Activated CD8-positive, alpha-beta T cell treated with anti-CD3 and anti-CD28 coated beads, Interleukin-2, amount 10 ng/mL, durations not matched to agents 7 days and 5 days (primary cell): ENCODE data around the gene KRTAP10-8. TPM values are rescaled to one million over a fixed set of nuclear protein-coding genes. Genes with fewer than 3 reads are reported as not detected.
"Not testable (repeated sequence)": the region's sequence is repeated elsewhere in the genome, so short reads cannot be mapped to it uniquely, and the experiment has no call there.

Experiments
- ATAC-seq: fragments of 150-1000 bp; cut with Tn5 transposase; one replicate; pipeline ENCODE4 v1.10.0; 2021; ENCODE audit warnings: moderate library complexity
- CTCF ChIA-PET: fragments of 350-600 bp; sonication (Branson Sonifier 250); formaldehyde crosslinking; loops from one replicate; lab custom pipeline; 2021; ENCODE audit warnings: antibody characterized with exemption; lab: Charles Lee
- POLR2A ChIA-PET: fragments of 350-600 bp; sonication (Branson Sonifier 250); formaldehyde crosslinking; loops from one replicate; lab custom pipeline; 2021; ENCODE audit warnings: antibody characterized with exemption; lab: Charles Lee
- DNase-seq: peaks from one replicate; pipeline ENCODE4 v3.0.0-alpha.2; 2020
- H3K27ac Mint-ChIP-seq: one replicate; pipeline ENCODE4 v1.8.0; 2021; ENCODE audit warnings: mild to moderate bottlenecking, mixed read lengths
- H3K27me3 Mint-ChIP-seq: one replicate; pipeline ENCODE4 v1.8.0; 2021; ENCODE audit warnings: low read depth, mixed read lengths
- H3K36me3 Mint-ChIP-seq: one replicate; pipeline ENCODE4 v1.8.0; 2021; ENCODE audit warnings: low read depth, mixed read lengths
- H3K4me1 Mint-ChIP-seq: one replicate; pipeline ENCODE4 v1.8.0; 2021; ENCODE audit warnings: low read depth, mixed read lengths
- H3K4me3 Mint-ChIP-seq: one replicate; pipeline ENCODE4 v1.8.0; 2021; ENCODE audit warnings: mild to moderate bottlenecking, mixed read lengths
- H3K9me3 Mint-ChIP-seq: one replicate; pipeline ENCODE4 v1.8.0; 2022; ENCODE audit warnings: mixed read lengths; ENCODE audit not compliant: insufficient read depth
- total RNA-seq, 2 experiments: library from RNA; stranded (reverse); gene quantifications; one replicate each; pipeline ENCODE4 v1.2.3, GENCODE V29; 2021

Gene KRTAP10-8
- total RNA-seq, 2 experiments from 2014 or later, result not detected

GRCh38 chr21:44643741-44644310, 31.9 kb downstream of the KRTAP10-8 start:
- Mint-ChIP-seq H3K27ac (no peak overlapping the region), H3K4me3 (no peak overlapping the region), H3K9me3 (peaks cover 50% of the 10 kb centered on the region), H3K4me1 (no peaks in the 10 kb centered on the region), H3K27me3 (peaks cover 5% of the 10 kb centered on the region), H3K36me3 (peaks cover 10% of the 10 kb centered on the region)
- DNase-seq (peak; percentile 13), ATAC-seq (no peak)
- ChIA-PET POLR2A (no interaction called here), CTCF (no interaction called here)

GRCh38 chr21:44644878-44645277, 33.0 kb downstream of the KRTAP10-8 start:
- Mint-ChIP-seq H3K4me1 (no peaks in the 10 kb centered on the region), H3K9me3 (peaks cover 48% of the 10 kb centered on the region), H3K4me3 (no peak overlapping the region), H3K27ac (no peak overlapping the region), H3K27me3 (peaks cover 5% of the 10 kb centered on the region), H3K36me3 (peaks cover 10% of the 10 kb centered on the region)
- POLR2A ChIA-PET, result no interaction called here
- DNase-seq (no peak), ATAC-seq (no peak)
- CTCF ChIA-PET, result interaction anchor here (1.4 kb wide), 1 partner anchor 10 kb away, joined by 4 read pairs; the partner anchor contains the start of gene KRTAP12-4

GRCh38 chr21:44646366-44647221, 34.7 kb downstream of the KRTAP10-8 start, which contains the start of gene KRTAP10-11:
KRTAP10-11 (plus strand) TSS chr21:44646414; CDS start chr21:44646459, 45 bp downstream.
- H3K4me3 Mint-ChIP-seq, result not testable (repeated sequence)

GRCh38 chr21:44647222-44647552, 35.3 kb downstream of the KRTAP10-8 start:
- Mint-ChIP-seq H3K27ac (peak overlapping the region; percentile 60), H3K9me3 (peaks cover 26% of the 10 kb centered on the region), H3K27me3 (no peaks in the 10 kb centered on the region), H3K36me3 (peaks cover 10% of the 10 kb centered on the region), H3K4me1 (peaks cover 4% of the 10 kb centered on the region), H3K4me3 (no peak overlapping the region)
- DNase-seq (peak; percentile 16), ATAC-seq (no peak)
- CTCF ChIA-PET, result interaction anchor here (1.1 kb wide), 1 partner anchor 11 kb away, joined by 3 read pairs; no protein-coding TSS in a partner anchor
- POLR2A ChIA-PET, result no interaction called here

More at GRCh38 chr21:44646366-44647221, 34.7 kb downstream of the KRTAP10-8 start, which contains the start of gene KRTAP10-11:
- H3K27me3 Mint-ChIP-seq, ATAC-seq, H3K4me1 Mint-ChIP-seq, DNase-seq: not testable (repeated sequence)
- POLR2A ChIA-PET, result interaction anchor here (1.2 kb wide), 1 partner anchor 9 kb away, joined by 3 read pairs; no protein-coding TSS in a partner anchor
- H3K36me3 Mint-ChIP-seq, result peaks cover 10% of the 10 kb centered on the region
- H3K9me3 Mint-ChIP-seq, result peaks cover 32% of the 10 kb centered on the region
- CTCF ChIA-PET, result interaction anchor here (1.1 kb wide), 1 partner anchor 12 kb away, joined by 3 read pairs; no protein-coding TSS in a partner anchor
- peak within 1 kb of the TSS; percentile 60 for H3K27ac Mint-ChIP-seq

GRCh38 chr21:44648557-44649311, 36.9 kb downstream of the KRTAP10-8 start:
- ATAC-seq, result no peak
- Mint-ChIP-seq H3K4me3 (no peak overlapping the region), H3K4me1 (peaks cover 8% of the 10 kb centered on the region), H3K9me3 (peaks cover 22% of the 10 kb centered on the region), H3K36me3 (peaks cover 16% of the 10 kb centered on the region), H3K27ac (no peak overlapping the region), H3K27me3 (no peaks in the 10 kb centered on the region)
- CTCF ChIA-PET, result no interaction called here
- peak; percentile 16 for DNase-seq
- POLR2A ChIA-PET, result no interaction called here

- peaks cover 19% of the 10 kb centered on the region for H3K9me3 Mint-ChIP-seq
- no peak overlapping the region for H3K27ac Mint-ChIP-seq
- peaks cover 19% of the 10 kb centered on the region for H3K36me3 Mint-ChIP-seq
Observed at GRCh38 chr21:44649521-44650100, 37.7 kb downstream of the KRTAP10-8 start.

GRCh38 chr21:44650265-44650972, 38.5 kb downstream of the KRTAP10-8 start:
- peak overlapping the region; percentile 40 for H3K27ac Mint-ChIP-seq
- ATAC-seq, result no peak
- H3K4me3 Mint-ChIP-seq, result no peak overlapping the region
- H3K27me3 Mint-ChIP-seq, result no peaks in the 10 kb centered on the region
- H3K4me1 Mint-ChIP-seq, result peaks cover 24% of the 10 kb centered on the region
- POLR2A ChIA-PET, result no interaction called here
- peak; percentile 3 for DNase-seq
- H3K36me3 Mint-ChIP-seq, result peaks cover 21% of the 10 kb centered on the region
- peaks cover 13% of the 10 kb centered on the region for H3K9me3 Mint-ChIP-seq
- CTCF ChIA-PET, result interaction anchor here (0.7 kb wide), 1 partner anchor 143 kb away, joined by 3 read pairs; no protein-coding TSS in a partner anchor

More at GRCh38 chr21:44649521-44650100, 37.7 kb downstream of the KRTAP10-8 start:
- H3K4me1 Mint-ChIP-seq, result peaks cover 16% of the 10 kb centered on the region
- DNase-seq (peak; percentile 14), ATAC-seq (no peak)
- CTCF ChIA-PET, result no interaction called here
- POLR2A ChIA-PET, result no interaction called here
- no peak overlapping the region for H3K4me3 Mint-ChIP-seq
- H3K27me3 Mint-ChIP-seq, result no peaks in the 10 kb centered on the region

GRCh38 chr21:44650973-44651675, 39.2 kb downstream of the KRTAP10-8 start:
- no peak for DNase-seq
- Mint-ChIP-seq H3K9me3 (peaks cover 15% of the 10 kb centered on the region), H3K36me3 (peaks cover 28% of the 10 kb centered on the region), H3K4me3 (no peak overlapping the region), H3K27me3 (no peaks in the 10 kb centered on the region), H3K27ac (peak overlapping the region; percentile 16), H3K4me1 (peaks cover 24% of the 10 kb centered on the region)
- CTCF ChIA-PET, result interaction anchor here (0.7 kb wide), 1 partner anchor 143 kb away, joined by 3 read pairs; no protein-coding TSS in a partner anchor
- POLR2A ChIA-PET, result no interaction called here
- no peak for ATAC-seq

- peaks cover 34% of the 10 kb centered on the region for H3K9me3 Mint-ChIP-seq
- H3K36me3 Mint-ChIP-seq, result peaks cover 46% of the 10 kb centered on the region
- no peak overlapping the region for H3K4me3 Mint-ChIP-seq
- POLR2A ChIA-PET, result interaction anchor here (0.8 kb wide), 1 partner anchor 34 kb away, joined by 3 read pairs; no protein-coding TSS in a partner anchor
- CTCF ChIA-PET, result no interaction called here
- no peak for DNase-seq
- H3K27me3 Mint-ChIP-seq, result no peaks in the 10 kb centered on the region
- peaks cover 41% of the 10 kb centered on the region for H3K4me1 Mint-ChIP-seq
- ATAC-seq, result no peak
- H3K27ac Mint-ChIP-seq, result no peak overlapping the region
Observed at GRCh38 chr21:44653123-44653522, 41.2 kb downstream of the KRTAP10-8 start.
